Keratinocyte (primary cell): ENCODE data around the gene CIAPIN1.

ENCODE experiments used
- EZH2 ChIP-seq: IDR thresholded peaks from one replicate; pipeline ENCODE4 v1.6.1; 2012; ENCODE audit warnings: inconsistent platforms, mild to moderate bottlenecking, low read length, moderate library complexity
- TF ChIP-seq, protein P1 (sequence below), 3 experiments: IDR thresholded peaks in 1 of 3; conservative IDR thresholded peaks in 1 of 3; optimal IDR thresholded peaks in 1 of 3; 2 replicates in 2 of 3; 3 replicates in 1 of 3; pipeline versions ENCODE3 to v1.5.1; 2011; ENCODE audit warnings: low read length in 3 of 3, mild to moderate bottlenecking in 3 of 3, moderate library complexity in 2 of 3, control low read depth in 1 of 3, inconsistent platforms in 1 of 3; ENCODE audit not compliant: insufficient read depth in 2 of 3; ENCODE audit errors: extremely low read depth in 1 of 3

DNA sequence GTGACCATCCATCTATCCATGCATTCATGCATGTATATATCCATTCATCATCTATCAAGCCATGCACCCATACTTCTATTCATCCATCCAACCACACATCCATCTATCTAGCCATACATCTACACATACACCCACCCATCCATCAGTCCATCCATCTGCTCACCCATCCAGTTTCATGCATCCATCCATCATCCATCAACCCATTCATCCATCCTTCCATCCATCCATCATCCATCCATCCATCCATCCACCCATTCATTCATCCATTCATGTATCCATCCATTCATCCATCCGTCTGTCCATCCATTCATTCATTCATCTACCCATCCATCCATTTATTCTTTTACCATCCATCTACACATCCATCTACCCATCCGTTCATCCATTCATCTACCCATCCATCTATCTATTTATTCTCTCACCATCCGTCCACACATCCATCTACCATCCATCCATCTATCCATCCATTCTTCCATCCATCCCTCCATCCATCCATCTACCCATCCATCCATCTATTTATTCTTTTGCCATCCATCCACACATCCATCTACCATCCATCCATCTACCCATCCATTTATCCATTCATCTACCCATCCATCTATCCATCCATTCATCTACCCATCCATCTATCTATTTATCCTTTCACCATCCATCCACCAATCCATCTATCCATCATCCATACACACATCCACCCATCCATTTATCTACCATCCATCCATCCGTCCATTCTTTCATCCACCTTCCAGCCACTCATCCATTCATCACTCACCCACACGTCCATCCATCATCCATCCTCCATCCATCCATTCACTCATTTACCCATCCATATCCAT lies 39.4 kb downstream of the CIAPIN1 start:
- TF ChIP-seq, protein P1, sequence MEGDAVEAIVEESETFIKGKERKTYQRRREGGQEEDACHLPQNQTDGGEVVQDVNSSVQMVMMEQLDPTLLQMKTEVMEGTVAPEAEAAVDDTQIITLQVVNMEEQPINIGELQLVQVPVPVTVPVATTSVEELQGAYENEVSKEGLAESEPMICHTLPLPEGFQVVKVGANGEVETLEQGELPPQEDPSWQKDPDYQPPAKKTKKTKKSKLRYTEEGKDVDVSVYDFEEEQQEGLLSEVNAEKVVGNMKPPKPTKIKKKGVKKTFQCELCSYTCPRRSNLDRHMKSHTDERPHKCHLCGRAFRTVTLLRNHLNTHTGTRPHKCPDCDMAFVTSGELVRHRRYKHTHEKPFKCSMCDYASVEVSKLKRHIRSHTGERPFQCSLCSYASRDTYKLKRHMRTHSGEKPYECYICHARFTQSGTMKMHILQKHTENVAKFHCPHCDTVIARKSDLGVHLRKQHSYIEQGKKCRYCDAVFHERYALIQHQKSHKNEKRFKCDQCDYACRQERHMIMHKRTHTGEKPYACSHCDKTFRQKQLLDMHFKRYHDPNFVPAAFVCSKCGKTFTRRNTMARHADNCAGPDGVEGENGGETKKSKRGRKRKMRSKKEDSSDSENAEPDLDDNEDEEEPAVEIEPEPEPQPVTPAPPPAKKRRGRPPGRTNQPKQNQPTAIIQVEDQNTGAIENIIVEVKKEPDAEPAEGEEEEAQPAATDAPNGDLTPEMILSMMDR (optimal IDR thresholded peaks at IDR 0.05 in 1 of 3, IDR thresholded peaks at IDR 0.05 in 1 of 3, conservative IDR thresholded peaks at IDR 0.05 in 1 of 3; ENCODE audit: extremely low read depth in 1 of 3, insufficient read depth in 2 of 3, low read length in 3 of 3): no peak
- no peak for TF ChIP-seq EZH2
